SK-N-SH treated with all-trans-retinoic acid at 6 μM for 48 hours (cell line): ENCODE results near the gene CLEC16A.

Experiments used
- ATAC-seq: fragments of 200-7000 bp; cut with Tn5 transposase; 3 replicates; pipeline ENCODE4 v1.9.1; 2020; ENCODE audit warnings: mild to moderate bottlenecking, moderate library complexity
- ARNTL ChIP-seq: fragments of 450-650 bp; formaldehyde crosslinking; IDR thresholded peaks from 2 replicates; pipeline ENCODE4 v1.5.0; 2020; ENCODE audit warnings: low read depth, mild to moderate bottlenecking, moderate library complexity, borderline replicate concordance
- BACH2 ChIP-seq: fragments of 250-450 bp; sonication (Bioruptor Pico); IDR thresholded peaks from 2 replicates; pipeline ENCODE4 v1.9.0; 2021; ENCODE audit warnings: mild to moderate bottlenecking, borderline replicate concordance
- CSDC2 ChIP-seq: fragments of 250-450 bp; sonication (Bioruptor Pico); IDR thresholded peaks from 2 replicates; pipeline ENCODE4 v1.5.0; 2020; ENCODE audit warnings: mild to moderate bottlenecking, moderate library complexity
- GLIS3 ChIP-seq: fragments of 250-450 bp; sonication (Bioruptor Pico); IDR thresholded peaks from 2 replicates; pipeline ENCODE4 v1.5.0; 2020; ENCODE audit warnings: mild to moderate bottlenecking, moderate library complexity
- ISL1 ChIP-seq: fragments of 250-450 bp; sonication (Bioruptor Pico); IDR thresholded peaks from 2 replicates; pipeline ENCODE4 v2.1.2; 2022; ENCODE audit warnings: mild to moderate bottlenecking, moderate library complexity
- OSR1 ChIP-seq: fragments of 250-450 bp; sonication (Bioruptor Pico); IDR thresholded peaks from 2 replicates; pipeline ENCODE4 v1.8.0; 2022; ENCODE audit warnings: moderate library complexity, mild to moderate bottlenecking, inconsistent platforms
- RARB ChIP-seq: fragments of 250-450 bp; sonication (Bioruptor Pico); IDR thresholded peaks from 2 replicates; pipeline ENCODE4 v1.8.0; 2021; ENCODE audit warnings: mild to moderate bottlenecking, moderate library complexity
- SNAI2 ChIP-seq: fragments of 250-450 bp; sonication (Bioruptor Pico); IDR thresholded peaks from 2 replicates; pipeline ENCODE4 v1.5.0; 2020; ENCODE audit warnings: mild to moderate bottlenecking, moderate library complexity
- TCF4 ChIP-seq: fragments of 250-450 bp; sonication (Bioruptor Pico); IDR thresholded peaks from 2 replicates; pipeline ENCODE4 v1.8.0; 2021; ENCODE audit warnings: mild to moderate bottlenecking, moderate library complexity, borderline replicate concordance
- TOX ChIP-seq: fragments of 250-450 bp; sonication (Bioruptor Pico); IDR thresholded peaks from 2 replicates; pipeline ENCODE4 v1.8.0; 2021; ENCODE audit warnings: mild to moderate bottlenecking, moderate library complexity, borderline replicate concordance
- ZC3H10 ChIP-seq: fragments of 250-450 bp; sonication (Bioruptor Pico); IDR thresholded peaks from 2 replicates; pipeline ENCODE4 v1.5.1; 2021; ENCODE audit warnings: mild to moderate bottlenecking, moderate library complexity
- ZFP3 ChIP-seq: fragments of 250-450 bp; sonication (Bioruptor Pico); IDR thresholded peaks from 2 replicates; pipeline ENCODE4 v1.5.0; 2020; ENCODE audit warnings: mild to moderate bottlenecking, moderate library complexity
- ZNF565 ChIP-seq: fragments of 450-650 bp; formaldehyde crosslinking; conservative IDR thresholded peaks from 2 replicates; pipeline ENCODE4 v1.5.0; 2020; ENCODE audit warnings: low read depth, mild to moderate bottlenecking, moderate library complexity
- ZNF8 ChIP-seq: fragments of 450-650 bp; formaldehyde crosslinking; IDR thresholded peaks from 2 replicates; pipeline ENCODE4 v1.5.0; 2020; ENCODE audit warnings: mild to moderate bottlenecking, moderate library complexity
- TF ChIP-seq, protein P1 (sequence below): fragments of 250-450 bp; sonication (Bioruptor Pico); IDR thresholded peaks from 2 replicates; pipeline ENCODE4 v1.5.0; 2020; ENCODE audit warnings: mild to moderate bottlenecking, moderate library complexity
- TF ChIP-seq, protein P2 (sequence below): fragments of 250-450 bp; sonication (Bioruptor Pico); IDR thresholded peaks from 2 replicates; pipeline ENCODE4 v1.5.1; 2020; ENCODE audit warnings: low read depth, mild to moderate bottlenecking, moderate library complexity
- TF ChIP-seq, protein P3 (sequence below): fragments of 250-450 bp; sonication (Bioruptor Pico); IDR thresholded peaks from 2 replicates; pipeline ENCODE4 v1.5.1; 2021; ENCODE audit warnings: mild to moderate bottlenecking, moderate library complexity
- TF ChIP-seq, protein P4 (sequence below): fragments of 250-450 bp; sonication (Bioruptor Pico); IDR thresholded peaks from 2 replicates; pipeline ENCODE4 v1.8.0; 2021; ENCODE audit warnings: low read depth, mild to moderate bottlenecking, moderate library complexity, borderline replicate concordance

The CLEC16A gene

DNA sequence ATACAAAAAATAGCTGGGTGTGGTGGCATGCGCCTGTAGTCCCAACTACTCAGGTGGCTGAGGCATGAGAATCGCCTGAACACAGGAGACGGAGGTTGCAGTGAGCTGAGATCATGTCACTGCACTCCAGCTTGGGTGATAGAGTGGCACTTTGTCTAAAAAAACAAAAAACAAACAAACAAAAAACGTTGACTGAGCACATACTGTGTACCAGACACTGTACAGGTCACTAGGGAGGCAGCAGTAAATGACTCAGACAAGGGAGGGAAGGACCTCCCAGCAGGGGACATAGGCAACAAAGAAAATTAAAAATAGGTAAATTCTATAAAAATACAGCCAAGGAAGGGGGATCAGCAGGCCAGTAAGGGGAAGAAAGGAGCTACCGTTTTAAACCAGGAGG is 247.3 kb downstream of the CLEC16A start:
- no peak for ATAC-seq
- TF ChIP-seq, protein P1, sequence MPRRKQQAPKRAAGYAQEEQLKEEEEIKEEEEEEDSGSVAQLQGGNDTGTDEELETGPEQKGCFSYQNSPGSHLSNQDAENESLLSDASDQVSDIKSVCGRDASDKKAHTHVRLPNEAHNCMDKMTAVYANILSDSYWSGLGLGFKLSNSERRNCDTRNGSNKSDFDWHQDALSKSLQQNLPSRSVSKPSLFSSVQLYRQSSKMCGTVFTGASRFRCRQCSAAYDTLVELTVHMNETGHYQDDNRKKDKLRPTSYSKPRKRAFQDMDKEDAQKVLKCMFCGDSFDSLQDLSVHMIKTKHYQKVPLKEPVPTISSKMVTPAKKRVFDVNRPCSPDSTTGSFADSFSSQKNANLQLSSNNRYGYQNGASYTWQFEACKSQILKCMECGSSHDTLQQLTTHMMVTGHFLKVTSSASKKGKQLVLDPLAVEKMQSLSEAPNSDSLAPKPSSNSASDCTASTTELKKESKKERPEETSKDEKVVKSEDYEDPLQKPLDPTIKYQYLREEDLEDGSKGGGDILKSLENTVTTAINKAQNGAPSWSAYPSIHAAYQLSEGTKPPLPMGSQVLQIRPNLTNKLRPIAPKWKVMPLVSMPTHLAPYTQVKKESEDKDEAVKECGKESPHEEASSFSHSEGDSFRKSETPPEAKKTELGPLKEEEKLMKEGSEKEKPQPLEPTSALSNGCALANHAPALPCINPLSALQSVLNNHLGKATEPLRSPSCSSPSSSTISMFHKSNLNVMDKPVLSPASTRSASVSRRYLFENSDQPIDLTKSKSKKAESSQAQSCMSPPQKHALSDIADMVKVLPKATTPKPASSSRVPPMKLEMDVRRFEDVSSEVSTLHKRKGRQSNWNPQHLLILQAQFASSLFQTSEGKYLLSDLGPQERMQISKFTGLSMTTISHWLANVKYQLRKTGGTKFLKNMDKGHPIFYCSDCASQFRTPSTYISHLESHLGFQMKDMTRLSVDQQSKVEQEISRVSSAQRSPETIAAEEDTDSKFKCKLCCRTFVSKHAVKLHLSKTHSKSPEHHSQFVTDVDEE (CRISPR knock-in tag): no peak
- TF ChIP-seq, protein P2, sequence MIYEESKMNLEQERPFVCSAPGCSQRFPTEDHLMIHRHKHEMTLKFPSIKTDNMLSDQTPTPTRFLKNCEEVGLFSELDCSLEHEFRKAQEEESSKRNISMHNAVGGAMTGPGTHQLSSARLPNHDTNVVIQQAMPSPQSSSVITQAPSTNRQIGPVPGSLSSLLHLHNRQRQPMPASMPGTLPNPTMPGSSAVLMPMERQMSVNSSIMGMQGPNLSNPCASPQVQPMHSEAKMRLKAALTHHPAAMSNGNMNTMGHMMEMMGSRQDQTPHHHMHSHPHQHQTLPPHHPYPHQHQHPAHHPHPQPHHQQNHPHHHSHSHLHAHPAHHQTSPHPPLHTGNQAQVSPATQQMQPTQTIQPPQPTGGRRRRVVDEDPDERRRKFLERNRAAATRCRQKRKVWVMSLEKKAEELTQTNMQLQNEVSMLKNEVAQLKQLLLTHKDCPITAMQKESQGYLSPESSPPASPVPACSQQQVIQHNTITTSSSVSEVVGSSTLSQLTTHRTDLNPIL (CRISPR knock-in tag): no peak
- TF ChIP-seq, all 23 proteins: peak for 0

DNA sequence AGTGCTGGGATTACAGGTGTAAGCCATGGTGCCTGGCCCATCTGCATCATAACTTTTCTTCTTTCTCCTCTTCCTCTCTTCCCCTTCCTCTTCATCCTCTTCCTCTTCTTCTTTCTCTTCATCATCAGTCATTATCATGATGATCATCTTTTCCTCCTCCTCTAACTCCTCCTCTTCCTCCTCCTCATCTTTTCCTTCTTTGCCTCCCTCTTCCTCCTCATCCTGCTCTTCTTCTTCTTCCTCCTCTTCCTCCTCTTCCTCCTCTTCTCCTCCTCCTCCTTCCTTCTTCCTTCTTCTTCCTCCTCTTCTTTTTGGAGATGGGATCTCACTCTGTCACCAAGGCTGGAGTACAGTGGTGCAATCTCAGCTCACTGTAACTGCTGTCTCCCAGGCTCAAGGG is 249.1 kb downstream of the CLEC16A start:
- TF ChIP-seq SNAI2 (CRISPR knock-in tag): no peak
- no peak for TF ChIP-seq GLIS3 (CRISPR knock-in tag)
- TF ChIP-seq BACH2 (CRISPR knock-in tag): no peak
- TF ChIP-seq ZC3H10 (CRISPR knock-in tag): no peak
- no peak for TF ChIP-seq TCF4 (CRISPR knock-in tag)
- TF ChIP-seq, protein P2 (CRISPR knock-in tag): no peak
- TF ChIP-seq, protein P3, sequence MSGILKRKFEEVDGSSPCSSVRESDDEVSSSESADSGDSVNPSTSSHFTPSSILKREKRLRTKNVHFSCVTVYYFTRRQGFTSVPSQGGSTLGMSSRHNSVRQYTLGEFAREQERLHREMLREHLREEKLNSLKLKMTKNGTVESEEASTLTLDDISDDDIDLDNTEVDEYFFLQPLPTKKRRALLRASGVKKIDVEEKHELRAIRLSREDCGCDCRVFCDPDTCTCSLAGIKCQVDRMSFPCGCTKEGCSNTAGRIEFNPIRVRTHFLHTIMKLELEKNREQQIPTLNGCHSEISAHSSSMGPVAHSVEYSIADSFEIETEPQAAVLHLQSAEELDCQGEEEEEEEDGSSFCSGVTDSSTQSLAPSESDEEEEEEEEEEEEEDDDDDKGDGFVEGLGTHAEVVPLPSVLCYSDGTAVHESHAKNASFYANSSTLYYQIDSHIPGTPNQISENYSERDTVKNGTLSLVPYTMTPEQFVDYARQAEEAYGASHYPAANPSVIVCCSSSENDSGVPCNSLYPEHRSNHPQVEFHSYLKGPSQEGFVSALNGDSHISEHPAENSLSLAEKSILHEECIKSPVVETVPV: no peak
- TF ChIP-seq TOX (CRISPR knock-in tag): no peak
- ATAC-seq: no peak

DNA sequence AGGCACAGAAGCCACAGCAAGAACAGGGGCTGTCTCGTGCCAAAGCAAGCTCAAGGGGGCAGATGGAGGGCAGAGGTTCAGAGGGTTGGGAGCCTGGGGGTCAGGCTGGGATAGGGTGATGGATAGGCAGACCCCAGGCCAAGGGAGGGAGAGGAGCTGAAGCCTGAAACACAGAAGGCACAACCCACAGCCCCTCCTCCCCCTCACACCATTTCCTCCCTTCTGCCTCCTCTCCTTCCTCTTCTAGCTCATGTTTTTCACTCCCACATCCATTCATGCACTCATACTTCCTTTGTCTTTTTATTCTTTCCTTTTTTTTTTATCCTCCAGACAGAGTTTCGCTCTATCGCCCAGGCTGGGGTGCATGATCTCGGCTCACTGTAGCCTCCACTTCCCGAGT is 250.5 kb downstream of the CLEC16A start:
- no peak for TF ChIP-seq BACH2 (CRISPR knock-in tag)
- TF ChIP-seq TCF4 (CRISPR knock-in tag): no peak
- TF ChIP-seq, protein P4, sequence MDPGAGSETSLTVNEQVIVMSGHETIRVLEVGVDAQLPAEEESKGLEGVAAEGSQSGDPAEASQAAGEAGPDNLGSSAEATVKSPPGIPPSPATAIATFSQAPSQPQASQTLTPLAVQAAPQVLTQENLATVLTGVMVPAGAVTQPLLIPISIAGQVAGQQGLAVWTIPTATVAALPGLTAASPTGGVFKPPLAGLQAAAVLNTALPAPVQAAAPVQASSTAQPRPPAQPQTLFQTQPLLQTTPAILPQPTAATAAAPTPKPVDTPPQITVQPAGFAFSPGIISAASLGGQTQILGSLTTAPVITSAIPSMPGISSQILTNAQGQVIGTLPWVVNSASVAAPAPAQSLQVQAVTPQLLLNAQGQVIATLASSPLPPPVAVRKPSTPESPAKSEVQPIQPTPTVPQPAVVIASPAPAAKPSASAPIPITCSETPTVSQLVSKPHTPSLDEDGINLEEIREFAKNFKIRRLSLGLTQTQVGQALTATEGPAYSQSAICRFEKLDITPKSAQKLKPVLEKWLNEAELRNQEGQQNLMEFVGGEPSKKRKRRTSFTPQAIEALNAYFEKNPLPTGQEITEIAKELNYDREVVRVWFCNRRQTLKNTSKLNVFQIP (CRISPR knock-in tag): no peak
- TF ChIP-seq, all 23 proteins: peak for 0
- ATAC-seq: no peak

DNA sequence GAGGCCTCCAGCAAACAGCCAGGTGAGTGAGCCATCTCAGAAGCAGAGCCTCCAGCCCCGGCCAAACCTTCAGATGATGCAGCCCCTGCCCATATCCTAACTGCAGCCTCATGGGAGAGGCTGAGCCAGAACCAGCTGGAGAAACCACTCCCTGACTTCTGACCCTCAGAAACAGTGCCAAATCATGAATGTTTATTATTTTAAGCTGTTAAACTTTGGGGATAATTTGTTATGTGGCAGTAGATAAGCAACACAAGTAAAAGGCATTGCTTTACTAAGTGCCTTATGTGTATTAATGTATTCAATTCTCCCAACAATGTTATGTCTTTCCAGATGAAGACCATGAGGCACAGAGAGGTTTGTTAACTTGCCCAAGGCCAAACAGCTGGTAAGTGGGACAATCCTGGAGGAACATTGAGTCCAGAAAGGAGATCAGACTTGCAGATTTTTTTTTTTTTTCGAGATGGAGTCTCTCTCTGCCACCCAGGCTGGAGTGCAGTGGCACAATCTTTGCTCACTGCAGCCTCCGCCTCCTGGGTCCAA is 252.0 kb downstream of the CLEC16A start:
- ATAC-seq: no peak
- TF ChIP-seq, protein P1 (CRISPR knock-in tag): no peak
- TF ChIP-seq ZNF8 (CRISPR knock-in tag) (no peak), OSR1 (CRISPR knock-in tag) (no peak), ARNTL (CRISPR knock-in tag) (no peak), ZNF565 (CRISPR knock-in tag) (no peak), BACH2 (CRISPR knock-in tag) (no peak), TOX (CRISPR knock-in tag) (no peak), CSDC2 (CRISPR knock-in tag) (no peak), ISL1 (CRISPR knock-in tag) (no peak), TCF4 (CRISPR knock-in tag) (no peak), ZC3H10 (CRISPR knock-in tag) (no peak), RARB (CRISPR knock-in tag) (no peak), ZFP3 (no peak)
- TF ChIP-seq, protein P2 (CRISPR knock-in tag): no peak
- TF ChIP-seq, protein P4 (CRISPR knock-in tag): no peak
